H1 (cell line): ENCODE data around the gene RPS18. TPM values are rescaled to one million over a fixed set of nuclear protein-coding genes. Genes with fewer than 3 reads are reported as not detected.

Experiments
- ASH2L ChIP-seq: fragments of 200-600, 300-600 bp; sonication (generic); IDR thresholded peaks from one replicate; pipeline ENCODE4 v1.7.1; 2017; ENCODE audit warnings: low read length
- BACH1 ChIP-seq: IDR thresholded peaks from 2 replicates; pipeline ENCODE4 v1.6.1; 2012; ENCODE audit warnings: low read length, improper control_type of control experiment
- BCL11A ChIP-seq, 2 experiments: IDR thresholded peaks; one replicate each; pipeline ENCODE4 v1.6.1; 2011; ENCODE audit warnings: low read depth in 2 of 2, low read length in 2 of 2, mild to moderate bottlenecking in 2 of 2
- CHD2 ChIP-seq: IDR thresholded peaks from 2 replicates; pipeline ENCODE4 v1.6.1; 2012; ENCODE audit warnings: low read length, improper control_type of control experiment
- EP300 ChIP-seq, 2 experiments: IDR thresholded peaks; 1 replicate in 1 of 2; 2 replicates in 1 of 2; pipeline ENCODE4 v1.6.1; 2011 to 2012; ENCODE audit warnings: low read depth in 2 of 2, low read length in 2 of 2, mild to moderate bottlenecking in 2 of 2, borderline replicate concordance in 1 of 2, inconsistent platforms in 1 of 2, moderate library complexity in 1 of 2
- KDM4A ChIP-seq: IDR thresholded peaks from one replicate; pipeline ENCODE4 v1.7.1; 2012; ENCODE audit warnings: low read depth, mild to moderate bottlenecking, moderate library complexity, low read length, inconsistent platforms; ENCODE audit not compliant: severe bottlenecking
- PHF8 ChIP-seq: fragments of 200-600 bp; sonication (generic); conservative IDR thresholded peaks from 2 replicates; pipeline ENCODE4 v1.7.1; 2012; ENCODE audit warnings: low read depth, mild to moderate bottlenecking, inconsistent platforms, low read length, moderate library complexity
- RBBP5 ChIP-seq: IDR thresholded peaks from 2 replicates; pipeline ENCODE4 v1.7.1; 2012; ENCODE audit warnings: low read depth, mild to moderate bottlenecking, inconsistent platforms, low read length, moderate library complexity, borderline replicate concordance
- RFX5 ChIP-seq: IDR thresholded peaks from 2 replicates; pipeline ENCODE4 v1.6.1; 2011; ENCODE audit warnings: low read depth, low read length, improper control_type of control experiment, borderline replicate concordance
- SIN3A ChIP-seq, 2 experiments: IDR thresholded peaks in 1 of 2; conservative IDR thresholded peaks in 1 of 2; 2 replicates each; pipeline ENCODE4 v1.6.1; 2011 to 2012; ENCODE audit warnings: low read length in 2 of 2, improper control_type of control experiment in 1 of 2, low read depth in 1 of 2, mild to moderate bottlenecking in 1 of 2
- SP1 ChIP-seq: IDR thresholded peaks from 2 replicates; pipeline ENCODE4 v1.6.1; 2011; ENCODE audit warnings: low read depth, low read length
- SP2 ChIP-seq: IDR thresholded peaks from 2 replicates; pipeline ENCODE4 v1.6.1; 2012; ENCODE audit warnings: mild to moderate bottlenecking, low read length, inconsistent platforms
- TBP ChIP-seq: IDR thresholded peaks from 2 replicates; pipeline ENCODE4 v1.6.1; 2011; ENCODE audit warnings: low read depth, low read length, improper control_type of control experiment
- TCF12 ChIP-seq: IDR thresholded peaks from 2 replicates; pipeline ENCODE4 v1.6.1; 2011; ENCODE audit warnings: low read depth, mild to moderate bottlenecking, low read length
- TEAD4 ChIP-seq: IDR thresholded peaks from 2 replicates; pipeline ENCODE4 v1.6.1; 2012; ENCODE audit warnings: low read depth, low read length, inconsistent platforms, mixed read lengths
- polyA plus RNA-seq, 7 experiments: library from polyadenylated mRNA; depleted of rRNA in 3 of 7; stranded (reverse) in 5 of 7; unstranded in 2 of 7; fragments of >200 nt in 5 of 7; fragments of 200-250 nt in 2 of 7; gene quantifications; 1 replicate in 5 of 7; 2 replicates in 1 of 7; 4 replicates in 1 of 7; pipeline versions ENCODE4 v1.2.1 to v1.2.3, GENCODE V29; 2011 to 2013; ENCODE audit warnings: missing spikeins in 2 of 7, mixed read lengths in 2 of 7
- total RNA-seq: library from RNA; stranded (reverse); fragmentation: NEBNext Ultra II Directional; extraction: Animal tissue kit (Norgen Biotek cat#: 25700); gene quantifications from 2 replicates; pipeline ENCODE4 v1.2.1, GENCODE V29; 2021
- TF ChIP-seq, protein P1 (sequence below): IDR thresholded peaks from 2 replicates; pipeline ENCODE4 v1.6.1; 2012; ENCODE audit warnings: inconsistent platforms

Gene RPS18
- total and polyA plus RNA-seq, 2 of the 8 experiments (the other 6 are each of a cell fraction or from before 2014, with no cell fraction given) = 2,796 to 7,099 TPM

DNA sequence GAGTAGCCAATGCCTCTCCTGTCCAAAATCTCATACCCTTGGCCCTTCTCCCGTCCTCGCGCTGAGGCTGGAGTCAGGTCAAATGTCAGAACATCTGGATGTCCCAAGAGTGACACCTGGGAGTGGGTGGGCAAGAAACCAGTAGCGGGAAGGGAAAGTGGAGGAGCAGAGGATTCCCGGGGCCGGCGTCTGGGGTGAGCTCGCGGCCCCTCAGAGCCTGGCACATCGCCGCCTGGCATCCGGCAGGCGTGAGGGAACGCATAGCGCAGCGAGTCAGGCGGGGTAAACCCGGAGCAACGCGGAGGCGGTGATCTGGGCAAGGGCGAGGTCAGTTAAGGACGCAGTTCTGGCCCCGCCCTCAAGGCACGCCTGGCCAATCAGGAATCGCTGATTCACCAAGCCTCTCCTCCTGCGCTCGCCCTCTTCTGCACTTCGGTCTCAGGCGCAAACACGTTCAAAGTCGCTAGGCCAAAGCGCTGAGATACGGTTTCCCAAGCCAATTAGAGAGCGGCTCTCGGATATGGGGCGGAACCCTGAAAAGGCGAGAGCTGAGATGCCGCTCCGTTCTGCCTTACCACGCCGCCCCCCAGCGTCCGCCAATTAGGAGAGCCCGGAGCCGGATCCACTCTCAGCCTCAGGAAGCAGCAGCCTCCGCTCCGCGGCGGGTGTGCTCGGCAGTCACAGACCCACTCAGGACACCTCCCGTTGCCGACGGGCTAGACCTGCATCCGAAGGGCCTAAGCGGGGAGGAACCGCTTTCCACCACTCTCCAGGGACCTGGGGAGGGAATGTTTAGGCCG lies 22.7 kb upstream of the RPS18 start (continued):
- TF ChIP-seq RBBP5 = no peak
- TF ChIP-seq RFX5 = peak; percentile 46; the same call in 1 of the 2 replicates
- TF ChIP-seq SP2 = peak; percentile 19; the same call in 1 of the 2 replicates
- peak; percentile 77 for TF ChIP-seq KDM4A
- TF ChIP-seq TCF12 = no peak
- TF ChIP-seq TEAD4 = 0 out of 2 replicates have a peak, but pooled peaks have one; percentile 20
- peak in 1 of 2 experiments; percentile 70; a peak in 2 of 4 replicates for TF ChIP-seq SIN3A (conservative IDR thresholded peaks at IDR 0.05 in 1 of 2, IDR thresholded peaks at IDR 0.05 in 1 of 2; ENCODE audit: low read depth in 1 of 2, low read length in 2 of 2)
- TF ChIP-seq TBP = peak; percentile 49
- TF ChIP-seq CHD2 = peak; percentile 64
- TF ChIP-seq BACH1 = 0 out of 2 replicates have a peak, but pooled peaks have one; percentile 16
- peak; percentile 50 for TF ChIP-seq PHF8
- no peak for TF ChIP-seq EP300 (IDR thresholded peaks at IDR 0.05; ENCODE audit: borderline replicate concordance in 1 of 2, low read depth in 2 of 2, low read length in 2 of 2)
- TF ChIP-seq ASH2L = peak; percentile 40
- TF ChIP-seq BCL11A (IDR thresholded peaks at IDR 0.05; ENCODE audit: low read depth in 2 of 2, low read length in 2 of 2) = no peak
- peak; percentile 70; the same call in 1 of the 2 replicates for TF ChIP-seq SP1
- TF ChIP-seq, protein P1, sequence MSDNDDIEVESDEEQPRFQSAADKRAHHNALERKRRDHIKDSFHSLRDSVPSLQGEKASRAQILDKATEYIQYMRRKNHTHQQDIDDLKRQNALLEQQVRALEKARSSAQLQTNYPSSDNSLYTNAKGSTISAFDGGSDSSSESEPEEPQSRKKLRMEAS = peak; percentile 46; the same call in 1 of the 2 replicates
